ENCODE results near the gene FLT3LG. TPM values are rescaled to one million over a fixed set of nuclear protein-coding genes. Genes with fewer than 3 reads are reported as not detected.

FLT3LG gene
- total and polyA plus RNA-seq, 2 experiments from 2014 or later: 0.49 to 1.8 TPM

DNA sequence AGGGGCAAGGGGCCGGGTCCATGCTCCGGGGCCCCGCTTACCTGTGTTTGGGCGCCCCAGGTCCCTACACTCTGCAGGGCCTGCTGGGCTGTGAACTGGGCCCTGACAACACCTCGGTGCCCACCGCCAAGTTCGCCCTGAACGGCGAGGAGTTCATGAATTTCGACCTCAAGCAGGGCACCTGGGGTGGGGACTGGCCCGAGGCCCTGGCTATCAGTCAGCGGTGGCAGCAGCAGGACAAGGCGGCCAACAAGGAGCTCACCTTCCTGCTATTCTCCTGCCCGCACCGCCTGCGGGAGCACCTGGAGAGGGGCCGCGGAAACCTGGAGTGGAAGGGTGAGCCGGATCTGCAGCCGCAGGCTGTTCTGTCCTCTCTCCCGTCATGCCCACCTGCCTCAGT is 40.1 kb downstream of the FLT3LG start (continued):
- TF ChIP-seq, protein P1, sequence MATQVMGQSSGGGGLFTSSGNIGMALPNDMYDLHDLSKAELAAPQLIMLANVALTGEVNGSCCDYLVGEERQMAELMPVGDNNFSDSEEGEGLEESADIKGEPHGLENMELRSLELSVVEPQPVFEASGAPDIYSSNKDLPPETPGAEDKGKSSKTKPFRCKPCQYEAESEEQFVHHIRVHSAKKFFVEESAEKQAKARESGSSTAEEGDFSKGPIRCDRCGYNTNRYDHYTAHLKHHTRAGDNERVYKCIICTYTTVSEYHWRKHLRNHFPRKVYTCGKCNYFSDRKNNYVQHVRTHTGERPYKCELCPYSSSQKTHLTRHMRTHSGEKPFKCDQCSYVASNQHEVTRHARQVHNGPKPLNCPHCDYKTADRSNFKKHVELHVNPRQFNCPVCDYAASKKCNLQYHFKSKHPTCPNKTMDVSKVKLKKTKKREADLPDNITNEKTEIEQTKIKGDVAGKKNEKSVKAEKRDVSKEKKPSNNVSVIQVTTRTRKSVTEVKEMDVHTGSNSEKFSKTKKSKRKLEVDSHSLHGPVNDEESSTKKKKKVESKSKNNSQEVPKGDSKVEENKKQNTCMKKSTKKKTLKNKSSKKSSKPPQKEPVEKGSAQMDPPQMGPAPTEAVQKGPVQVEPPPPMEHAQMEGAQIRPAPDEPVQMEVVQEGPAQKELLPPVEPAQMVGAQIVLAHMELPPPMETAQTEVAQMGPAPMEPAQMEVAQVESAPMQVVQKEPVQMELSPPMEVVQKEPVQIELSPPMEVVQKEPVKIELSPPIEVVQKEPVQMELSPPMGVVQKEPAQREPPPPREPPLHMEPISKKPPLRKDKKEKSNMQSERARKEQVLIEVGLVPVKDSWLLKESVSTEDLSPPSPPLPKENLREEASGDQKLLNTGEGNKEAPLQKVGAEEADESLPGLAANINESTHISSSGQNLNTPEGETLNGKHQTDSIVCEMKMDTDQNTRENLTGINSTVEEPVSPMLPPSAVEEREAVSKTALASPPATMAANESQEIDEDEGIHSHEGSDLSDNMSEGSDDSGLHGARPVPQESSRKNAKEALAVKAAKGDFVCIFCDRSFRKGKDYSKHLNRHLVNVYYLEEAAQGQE (IDR thresholded peaks at IDR 0.05; ENCODE audit: unreplicated experiment): no peak
- no peak for TF ChIP-seq STAT1 (IDR thresholded peaks at IDR 0.05; ENCODE audit: unreplicated experiment)

DNA sequence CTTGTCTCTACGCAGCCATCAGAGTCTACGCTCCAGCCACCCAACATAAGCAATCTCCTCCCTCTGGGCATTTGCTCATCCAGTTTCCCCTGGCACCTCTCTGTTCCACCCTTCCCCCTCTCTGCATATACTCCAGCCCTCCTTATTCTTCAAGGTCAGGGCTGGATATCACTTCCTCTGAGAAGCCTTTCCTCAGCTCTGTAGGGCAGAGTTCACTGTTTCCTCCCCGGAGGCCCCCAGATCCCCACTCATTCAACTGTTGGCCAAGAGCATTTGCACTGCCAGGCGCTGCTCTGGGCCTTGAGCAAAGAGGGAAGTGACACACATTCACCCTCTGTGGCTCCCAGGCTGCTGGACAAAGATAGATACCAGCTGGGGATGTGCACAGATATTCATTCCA is 41.8 kb downstream of the FLT3LG start:
- Mint-ChIP-seq H3K4me1 (peaks cover 16% of the 10 kb centered on the region), H3K4me3 (no peak overlapping the region; the same call in 2 of the 3 replicates), H3K36me3 (ENCODE audit: low read depth) (peaks cover 23% of the 10 kb centered on the region), H3K27ac (no peak overlapping the region), H3K9me3 (no peaks in the 10 kb centered on the region; the same call in 2 of the 3 replicates), H3K27me3 (ENCODE audit: insufficient read depth, low read depth, poor library complexity) (peaks cover 16% of the 10 kb centered on the region)
- Histone ChIP-seq H3K27me3 (ENCODE audit: insufficient read depth) (no peaks in the 10 kb centered on the region), H3K27ac (ENCODE audit: low read depth) (no peak overlapping the region), H3F3A (replicated peaks; ENCODE audit: low read depth) (peaks cover 25% of the 10 kb centered on the region; the same call in 1 of the 2 replicates), H3K4me3 (no peak overlapping the region), H3K9me2 (ENCODE audit: insufficient read depth) (no peaks in the 10 kb centered on the region), H3K4me2 (no peak overlapping the region), H3K79me2 (replicated peaks; ENCODE audit: insufficient read depth) (peaks cover 11% of the 10 kb centered on the region; the same call in 1 of the 2 replicates), H4K20me1 (replicated peaks; ENCODE audit: insufficient read depth) (peaks cover 10% of the 10 kb centered on the region), H2AFZ (no peak overlapping the region), H3K4me1 (ENCODE audit: insufficient read depth) (peaks cover 21% of the 10 kb centered on the region), H3K36me3 (ENCODE audit: insufficient read depth) (peaks cover 5% of the 10 kb centered on the region)
- DNase-seq (ENCODE audit: low spot score): no peak
- ATAC-seq: no peak
- no peak for TF ChIP-seq POLR2AphosphoS5 (IDR thresholded peaks at IDR 0.05; ENCODE audit: low read depth)
- TF ChIP-seq ZNF114 (CRISPR knock-in tag; IDR thresholded peaks at IDR 0.05): no peak
- TF ChIP-seq, protein P2, sequence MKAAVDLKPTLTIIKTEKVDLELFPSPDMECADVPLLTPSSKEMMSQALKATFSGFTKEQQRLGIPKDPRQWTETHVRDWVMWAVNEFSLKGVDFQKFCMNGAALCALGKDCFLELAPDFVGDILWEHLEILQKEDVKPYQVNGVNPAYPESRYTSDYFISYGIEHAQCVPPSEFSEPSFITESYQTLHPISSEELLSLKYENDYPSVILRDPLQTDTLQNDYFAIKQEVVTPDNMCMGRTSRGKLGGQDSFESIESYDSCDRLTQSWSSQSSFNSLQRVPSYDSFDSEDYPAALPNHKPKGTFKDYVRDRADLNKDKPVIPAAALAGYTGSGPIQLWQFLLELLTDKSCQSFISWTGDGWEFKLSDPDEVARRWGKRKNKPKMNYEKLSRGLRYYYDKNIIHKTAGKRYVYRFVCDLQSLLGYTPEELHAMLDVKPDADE (IDR thresholded peaks at IDR 0.05): no peak
- no peak for TF ChIP-seq ZNF331 (CRISPR knock-in tag; IDR thresholded peaks at IDR 0.05; ENCODE audit: low read depth)
- TF ChIP-seq, protein P3, sequence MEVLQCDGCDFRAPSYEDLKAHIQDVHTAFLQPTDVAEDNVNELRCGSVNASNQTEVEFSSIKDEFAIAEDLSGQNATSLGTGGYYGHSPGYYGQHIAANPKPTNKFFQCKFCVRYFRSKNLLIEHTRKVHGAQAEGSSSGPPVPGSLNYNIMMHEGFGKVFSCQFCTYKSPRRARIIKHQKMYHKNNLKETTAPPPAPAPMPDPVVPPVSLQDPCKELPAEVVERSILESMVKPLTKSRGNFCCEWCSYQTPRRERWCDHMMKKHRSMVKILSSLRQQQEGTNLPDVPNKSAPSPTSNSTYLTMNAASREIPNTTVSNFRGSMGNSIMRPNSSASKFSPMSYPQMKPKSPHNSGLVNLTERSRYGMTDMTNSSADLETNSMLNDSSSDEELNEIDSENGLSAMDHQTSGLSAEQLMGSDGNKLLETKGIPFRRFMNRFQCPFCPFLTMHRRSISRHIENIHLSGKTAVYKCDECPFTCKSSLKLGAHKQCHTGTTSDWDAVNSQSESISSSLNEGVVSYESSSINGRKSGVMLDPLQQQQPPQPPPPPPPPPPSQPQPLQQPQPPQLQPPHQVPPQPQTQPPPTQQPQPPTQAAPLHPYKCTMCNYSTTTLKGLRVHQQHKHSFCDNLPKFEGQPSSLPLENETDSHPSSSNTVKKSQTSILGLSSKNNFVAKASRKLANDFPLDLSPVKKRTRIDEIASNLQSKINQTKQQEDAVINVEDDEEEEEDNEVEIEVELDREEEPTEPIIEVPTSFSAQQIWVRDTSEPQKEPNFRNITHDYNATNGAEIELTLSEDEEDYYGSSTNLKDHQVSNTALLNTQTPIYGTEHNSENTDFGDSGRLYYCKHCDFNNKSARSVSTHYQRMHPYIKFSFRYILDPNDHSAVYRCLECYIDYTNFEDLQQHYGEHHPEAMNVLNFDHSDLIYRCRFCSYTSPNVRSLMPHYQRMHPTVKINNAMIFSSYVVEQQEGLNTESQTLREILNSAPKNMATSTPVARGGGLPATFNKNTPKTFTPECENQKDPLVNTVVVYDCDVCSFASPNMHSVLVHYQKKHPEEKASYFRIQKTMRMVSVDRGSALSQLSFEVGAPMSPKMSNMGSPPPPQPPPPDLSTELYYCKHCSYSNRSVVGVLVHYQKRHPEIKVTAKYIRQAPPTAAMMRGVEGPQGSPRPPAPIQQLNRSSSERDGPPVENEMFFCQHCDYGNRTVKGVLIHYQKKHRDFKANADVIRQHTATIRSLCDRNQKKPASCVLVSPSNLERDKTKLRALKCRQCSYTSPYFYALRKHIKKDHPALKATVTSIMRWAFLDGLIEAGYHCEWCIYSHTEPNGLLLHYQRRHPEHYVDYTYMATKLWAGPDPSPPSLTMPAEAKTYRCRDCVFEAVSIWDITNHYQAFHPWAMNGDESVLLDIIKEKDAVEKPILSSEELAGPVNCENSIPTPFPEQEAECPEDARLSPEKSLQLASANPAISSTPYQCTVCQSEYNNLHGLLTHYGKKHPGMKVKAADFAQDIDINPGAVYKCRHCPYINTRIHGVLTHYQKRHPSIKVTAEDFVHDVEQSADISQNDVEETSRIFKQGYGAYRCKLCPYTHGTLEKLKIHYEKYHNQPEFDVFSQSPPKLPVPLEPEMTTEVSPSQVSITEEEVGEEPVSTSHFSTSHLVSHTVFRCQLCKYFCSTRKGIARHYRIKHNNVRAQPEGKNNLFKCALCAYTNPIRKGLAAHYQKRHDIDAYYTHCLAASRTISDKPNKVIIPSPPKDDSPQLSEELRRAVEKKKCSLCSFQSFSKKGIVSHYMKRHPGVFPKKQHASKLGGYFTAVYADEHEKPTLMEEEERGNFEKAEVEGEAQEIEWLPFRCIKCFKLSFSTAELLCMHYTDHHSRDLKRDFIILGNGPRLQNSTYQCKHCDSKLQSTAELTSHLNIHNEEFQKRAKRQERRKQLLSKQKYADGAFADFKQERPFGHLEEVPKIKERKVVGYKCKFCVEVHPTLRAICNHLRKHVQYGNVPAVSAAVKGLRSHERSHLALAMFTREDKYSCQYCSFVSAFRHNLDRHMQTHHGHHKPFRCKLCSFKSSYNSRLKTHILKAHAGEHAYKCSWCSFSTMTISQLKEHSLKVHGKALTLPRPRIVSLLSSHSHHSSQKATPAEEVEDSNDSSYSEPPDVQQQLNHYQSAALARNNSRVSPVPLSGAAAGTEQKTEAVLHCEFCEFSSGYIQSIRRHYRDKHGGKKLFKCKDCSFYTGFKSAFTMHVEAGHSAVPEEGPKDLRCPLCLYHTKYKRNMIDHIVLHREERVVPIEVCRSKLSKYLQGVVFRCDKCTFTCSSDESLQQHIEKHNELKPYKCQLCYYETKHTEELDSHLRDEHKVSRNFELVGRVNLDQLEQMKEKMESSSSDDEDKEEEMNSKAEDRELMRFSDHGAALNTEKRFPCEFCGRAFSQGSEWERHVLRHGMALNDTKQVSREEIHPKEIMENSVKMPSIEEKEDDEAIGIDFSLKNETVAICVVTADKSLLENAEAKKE (CRISPR knock-in tag; IDR thresholded peaks at IDR 0.05): no peak
- no peak for TF ChIP-seq EZH2phosphoT487 (IDR thresholded peaks at IDR 0.05; ENCODE audit: unreplicated experiment)
- TF ChIP-seq EZH2 (IDR thresholded peaks at IDR 0.05; ENCODE audit: low read depth, unreplicated experiment): no peak
- TF ChIP-seq, protein P1 (IDR thresholded peaks at IDR 0.05; ENCODE audit: unreplicated experiment): no peak
